HG03457 (cell line): Measurements from ENCODE around the gene SLCO2A1.

Experiments used
- ATAC-seq: cut with Tn5 transposase; IDR thresholded peaks from one replicate; pipeline ENCODE4 v1.9.1; 2021; ENCODE audit warnings: moderate number of reproducible peaks; ENCODE audit not compliant: unreplicated experiment

Gene SLCO2A1

DNA sequence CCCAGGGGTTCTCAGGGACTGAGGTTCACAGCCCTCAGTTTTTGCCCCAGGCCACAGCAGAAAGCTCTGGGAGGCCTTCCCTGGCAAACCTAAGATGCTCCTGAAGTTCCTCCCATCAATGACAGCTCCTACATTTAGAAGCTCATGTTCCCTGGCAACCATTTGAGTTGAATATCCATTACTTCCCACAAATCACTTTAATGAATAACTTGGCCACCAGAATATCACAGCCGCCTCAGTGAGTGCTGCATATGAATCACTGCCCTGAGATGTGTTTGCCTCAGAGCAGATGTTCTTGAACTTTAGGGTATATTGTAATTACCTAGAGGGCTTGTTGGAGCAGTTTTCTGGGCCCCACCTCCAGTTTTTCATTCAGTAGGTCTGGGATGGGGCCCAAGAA lies 27.4 kb downstream of the SLCO2A1 start:
- no peak for ATAC-seq

DNA sequence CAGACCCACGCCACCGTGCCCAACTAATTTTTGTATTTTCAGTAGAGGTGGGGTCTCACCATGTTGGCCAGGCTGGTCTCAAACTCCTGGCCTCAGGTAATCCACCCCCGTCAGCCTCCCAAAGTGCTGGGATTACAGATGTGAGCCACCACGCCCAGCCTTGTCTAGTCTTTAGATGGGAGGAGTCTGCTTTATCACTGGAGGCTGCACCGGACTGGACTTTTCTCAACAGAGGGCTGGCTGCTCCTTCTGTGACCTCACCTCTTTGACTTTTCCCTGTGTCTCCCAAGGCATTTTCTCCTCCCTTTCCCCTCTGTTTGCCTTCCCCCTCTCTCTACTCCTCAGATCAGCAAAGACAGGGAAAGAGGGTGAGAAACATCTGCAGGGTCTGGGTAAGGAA lies 28.5 kb downstream of the SLCO2A1 start:
- ATAC-seq: no peak

DNA sequence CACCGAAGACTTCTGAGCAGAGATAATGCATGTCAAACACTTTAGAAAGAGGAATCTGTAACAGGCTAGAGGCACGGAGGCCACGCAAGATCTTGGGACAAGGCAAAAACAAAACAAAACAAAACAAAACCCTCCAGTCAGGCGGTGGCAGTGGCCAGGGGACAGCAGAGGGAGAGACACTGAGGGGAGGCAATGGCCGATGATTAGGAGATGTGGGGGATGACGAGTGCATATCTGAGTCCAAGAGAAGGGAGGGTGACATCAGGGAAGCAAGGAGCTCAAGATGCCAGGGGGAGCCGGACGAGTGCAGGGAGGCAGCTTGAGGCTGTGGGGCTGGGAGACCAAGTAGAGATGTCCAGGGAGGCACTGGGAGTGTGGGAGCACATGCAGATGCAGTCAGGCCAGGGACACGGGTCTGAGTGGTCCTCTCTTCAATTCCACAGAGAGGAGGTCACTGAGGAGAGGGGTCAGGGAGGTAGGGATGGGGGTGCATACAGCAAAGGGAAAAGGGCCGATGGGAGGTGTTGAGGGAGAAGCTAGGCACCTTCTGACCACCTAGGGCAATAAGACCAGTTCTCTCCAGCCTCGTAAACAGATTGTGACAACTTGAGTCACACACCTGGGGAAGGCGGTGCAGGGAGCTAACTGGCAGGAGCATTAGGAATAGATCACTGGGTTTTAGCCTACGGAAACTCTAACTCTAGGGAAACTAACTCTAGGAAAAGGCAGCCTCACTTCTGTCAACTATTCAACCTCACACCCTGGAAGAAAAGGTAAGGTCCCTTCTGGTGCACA lies 29.6 kb downstream of the SLCO2A1 start:
- no peak for ATAC-seq

DNA sequence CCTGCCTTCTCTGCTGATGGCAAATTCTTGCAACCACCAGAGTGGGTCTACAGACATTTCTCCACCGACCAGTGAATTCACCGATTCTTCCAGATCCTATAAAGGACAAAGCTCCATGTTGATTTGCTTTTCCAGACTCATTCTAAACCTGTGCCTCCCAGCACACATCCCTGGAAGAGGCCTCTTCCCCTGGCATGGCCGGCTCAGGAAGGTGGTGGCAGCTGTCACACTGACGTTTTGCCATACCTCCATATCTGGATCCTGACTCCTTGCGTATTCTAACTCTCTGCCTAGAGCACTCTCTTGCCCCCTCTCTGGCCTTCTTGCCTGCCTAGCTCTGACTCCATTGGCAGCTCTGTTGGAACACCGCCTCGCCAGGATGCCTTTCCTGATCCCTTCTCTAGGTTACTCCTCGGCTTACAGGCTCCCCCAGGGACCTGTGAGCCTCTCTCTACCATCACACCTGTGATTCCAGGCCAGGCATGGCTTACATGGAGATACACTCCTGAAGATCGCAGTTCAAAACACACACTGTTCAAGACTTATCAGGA lies 31.0 kb downstream of the SLCO2A1 start:
- no peak for ATAC-seq

DNA sequence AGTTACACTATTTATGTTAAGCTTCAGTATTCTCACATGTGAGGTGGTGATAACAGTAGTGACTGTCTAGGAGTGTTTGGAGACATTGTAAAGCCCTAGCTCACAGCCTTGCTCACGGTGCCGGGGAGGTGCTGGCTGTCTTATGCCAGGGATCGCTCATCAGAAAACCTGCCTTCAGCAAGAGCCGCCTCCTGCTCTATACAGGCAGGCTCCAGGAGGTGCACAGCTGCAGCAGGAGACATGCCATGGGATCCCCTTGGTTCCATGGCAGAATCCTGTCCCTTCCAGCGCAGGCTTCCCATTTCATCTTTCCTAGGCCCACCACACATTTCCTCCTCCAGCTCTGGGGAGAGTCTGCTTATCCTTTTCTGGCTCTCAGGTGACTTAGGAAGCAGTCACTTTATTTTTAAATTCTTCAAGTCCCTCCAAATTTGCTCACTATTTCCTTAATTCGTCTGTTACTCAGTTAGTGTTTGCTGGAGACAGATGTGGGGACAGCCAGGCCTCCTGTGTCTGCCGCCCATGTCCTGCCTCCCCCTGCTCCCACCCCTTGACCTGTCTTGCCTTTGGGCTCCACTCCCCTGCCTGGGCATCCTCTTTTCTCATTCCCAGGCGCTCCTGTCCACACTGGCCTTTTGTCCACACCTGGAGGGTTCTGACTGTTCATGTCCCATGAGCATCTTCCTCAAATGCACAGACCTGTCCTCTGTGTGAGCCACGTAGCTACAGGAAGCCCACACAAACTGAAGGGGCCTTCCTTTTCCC lies 31.7 kb downstream of the SLCO2A1 start:
- no peak for ATAC-seq

DNA sequence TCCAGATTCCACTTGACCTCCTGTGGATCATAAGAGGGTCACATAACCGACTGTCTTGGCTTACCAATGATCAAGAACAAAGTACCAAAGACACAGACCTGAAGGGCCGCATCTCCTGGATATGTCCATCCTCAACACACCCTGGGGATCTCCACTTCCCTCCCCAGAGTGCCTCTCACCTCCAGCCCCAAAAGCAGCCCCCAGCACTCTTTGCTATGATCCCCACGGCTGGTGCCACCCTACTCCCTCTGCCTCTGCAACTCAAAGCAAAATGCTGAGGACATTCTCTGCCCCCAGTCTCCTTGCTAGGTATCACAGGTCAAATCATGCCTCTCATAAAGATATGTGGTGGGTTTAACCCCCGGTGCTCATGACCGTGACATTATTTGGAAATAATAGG lies 32.7 kb downstream of the SLCO2A1 start:
- ATAC-seq: no peak

DNA sequence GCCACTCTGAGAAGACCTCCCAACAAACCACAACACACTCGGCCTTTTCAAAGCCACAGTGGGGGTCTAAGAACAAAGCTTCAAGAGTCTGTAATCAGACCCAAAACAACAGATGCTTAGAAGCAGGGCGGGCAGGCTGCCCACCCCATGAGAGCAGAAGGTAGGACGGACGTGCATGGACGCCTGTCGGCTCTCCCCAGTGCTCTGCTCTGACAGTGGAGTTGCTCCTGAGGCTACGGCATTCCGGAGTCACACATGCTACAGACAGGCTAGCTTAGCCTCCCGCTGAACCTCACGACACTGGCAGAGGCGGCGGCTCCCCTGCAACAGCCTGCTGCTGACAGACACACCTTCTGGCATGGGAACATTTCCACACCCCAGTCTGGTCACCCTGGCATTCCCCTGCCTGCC lies 33.5 kb downstream of the SLCO2A1 start:
- no peak for ATAC-seq

DNA sequence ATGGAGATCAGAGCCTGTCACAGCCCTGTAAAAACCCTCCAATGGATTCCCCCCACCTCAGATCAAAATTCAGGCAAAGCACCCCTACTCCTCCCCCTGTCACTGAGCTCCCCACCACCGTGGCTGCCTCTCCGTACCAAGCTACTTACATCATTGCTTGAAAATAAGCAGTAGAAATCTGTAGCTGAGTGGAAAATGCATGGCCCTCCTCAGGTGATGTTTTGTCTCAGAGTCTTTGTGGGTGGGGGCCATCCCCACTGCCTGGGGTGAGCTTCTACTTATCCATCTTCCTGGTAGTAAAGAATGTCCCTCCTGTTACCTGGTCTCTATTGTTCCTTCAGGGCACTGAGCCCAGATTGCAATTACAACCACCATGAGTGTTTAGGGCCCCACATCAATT lies 34.5 kb downstream of the SLCO2A1 start:
- no peak for ATAC-seq

DNA sequence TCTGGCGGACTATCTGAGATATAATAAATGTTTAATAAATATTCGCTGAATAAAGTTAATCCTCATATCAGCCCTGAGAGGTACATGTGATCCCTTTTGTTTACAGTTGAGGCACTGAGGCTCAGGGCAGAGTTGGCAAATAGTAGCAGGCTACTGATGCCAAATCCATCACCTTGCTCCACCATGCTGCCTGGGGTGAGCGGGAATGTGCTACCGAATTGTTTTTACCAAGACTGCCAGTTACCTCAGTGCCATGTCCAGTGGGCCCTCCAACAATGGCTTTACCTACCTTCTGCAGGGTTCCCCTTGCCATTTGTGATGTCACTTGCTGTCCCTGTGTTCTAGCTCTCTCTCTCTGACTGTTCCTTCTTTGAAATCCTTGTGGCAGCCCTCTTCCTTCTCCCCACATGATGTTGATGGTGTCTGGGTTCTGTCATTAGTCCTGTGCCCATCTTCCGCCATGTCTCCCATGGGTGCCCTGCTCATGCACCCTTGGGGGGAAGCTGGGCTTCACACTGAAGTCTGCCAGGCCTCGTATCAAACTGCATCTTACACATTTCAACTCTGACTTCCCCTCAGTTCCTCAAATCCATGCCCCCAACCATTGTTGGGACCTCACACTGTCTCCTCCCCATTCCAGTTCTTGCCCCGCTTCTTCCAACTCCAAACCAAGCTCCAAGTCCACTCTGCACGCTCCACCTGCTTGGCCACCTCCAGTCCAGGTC lies 35.4 kb downstream of the SLCO2A1 start:
- ATAC-seq: no peak

DNA sequence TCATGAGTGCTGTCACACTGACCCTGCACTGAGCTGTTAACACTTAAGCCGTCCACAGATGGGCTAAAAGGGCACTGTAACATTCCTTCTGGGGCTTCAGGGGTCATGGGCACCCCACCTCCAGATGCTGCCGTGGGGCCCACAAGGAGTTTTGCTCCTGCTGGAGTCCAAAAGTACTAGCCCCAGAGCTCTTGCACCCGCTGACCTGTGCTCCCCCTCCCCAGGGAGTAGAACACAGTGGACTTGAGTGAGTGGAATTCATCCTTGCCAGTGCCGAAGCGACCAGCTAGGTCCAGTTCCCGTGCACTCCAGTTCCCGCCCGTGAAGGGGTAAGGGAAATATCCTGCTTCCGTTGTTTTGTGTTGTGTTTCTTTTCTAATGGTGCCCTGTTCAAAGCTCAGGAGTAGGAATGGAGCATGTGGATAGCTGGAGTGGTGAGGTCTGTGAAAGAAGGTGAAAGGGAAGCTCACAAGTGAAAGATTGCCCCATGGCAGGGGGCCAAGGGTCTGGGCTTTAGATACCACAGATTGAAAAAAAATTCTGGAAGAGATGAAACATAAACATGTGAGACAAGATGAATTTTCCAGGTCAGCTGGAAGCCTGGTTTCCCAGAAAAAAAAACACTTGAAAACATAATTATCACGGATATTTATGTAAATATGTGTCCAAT lies 36.6 kb downstream of the SLCO2A1 start:
- no peak for ATAC-seq

DNA sequence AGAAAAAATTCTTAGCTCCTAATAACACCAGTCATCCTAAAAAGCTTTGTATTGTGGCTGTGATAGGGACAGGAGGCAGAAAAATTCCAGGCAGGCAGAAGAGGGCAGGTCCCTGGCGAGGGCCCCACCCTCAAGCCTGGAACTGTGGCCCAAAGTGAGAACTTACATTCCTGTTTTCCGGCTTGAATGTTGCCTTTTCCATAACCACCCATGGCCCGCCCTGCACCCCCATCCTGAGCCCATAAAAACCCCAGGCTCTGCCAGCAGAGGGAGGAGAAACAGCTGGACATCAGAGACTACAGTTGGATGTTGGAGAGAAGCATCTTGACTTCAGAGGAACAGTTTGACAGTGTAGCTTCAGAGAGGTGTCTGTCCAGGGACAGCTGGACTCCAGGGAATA lies 37.3 kb downstream of the SLCO2A1 start:
- ATAC-seq: no peak

DNA sequence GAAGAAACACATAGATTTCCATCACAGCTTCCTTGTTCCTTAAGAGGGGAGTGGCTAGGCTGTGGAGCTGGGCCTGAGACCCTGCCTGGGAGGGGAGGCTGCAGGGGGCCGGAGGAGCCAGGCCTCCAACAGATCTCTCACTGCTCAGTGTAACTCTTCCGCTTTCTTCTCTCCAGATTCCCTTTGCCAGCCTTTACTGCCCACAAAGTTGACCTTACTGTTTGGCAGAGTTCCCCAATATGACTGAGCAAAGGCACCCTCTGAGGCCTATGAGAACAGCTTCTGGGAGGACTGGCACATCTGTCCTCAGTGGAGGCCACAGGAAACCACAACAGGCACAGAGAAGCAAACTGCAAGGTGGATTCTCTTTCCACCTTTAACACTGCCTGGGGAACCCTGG lies 38.1 kb downstream of the SLCO2A1 start:
- ATAC-seq: no peak

DNA sequence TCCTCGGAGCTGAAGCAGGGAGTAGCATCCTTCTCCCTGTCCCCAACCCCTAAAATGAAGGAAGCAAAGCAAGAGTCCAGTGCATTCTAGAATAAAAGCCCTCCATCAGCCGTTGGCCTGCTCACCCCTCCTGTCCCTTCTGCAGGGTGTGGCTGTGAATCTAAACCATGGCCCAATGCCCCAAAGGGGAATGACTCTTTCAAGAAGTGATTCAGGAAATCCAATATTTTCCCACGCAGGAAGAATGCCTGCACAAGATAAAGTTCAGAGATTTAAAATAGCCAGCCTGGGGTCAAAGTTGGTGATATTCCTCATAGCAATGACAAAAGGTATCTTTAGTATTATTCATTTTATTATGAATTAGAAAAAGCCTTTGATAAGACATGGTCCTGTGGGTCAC lies 38.5 kb downstream of the SLCO2A1 start:
- no peak for ATAC-seq

DNA sequence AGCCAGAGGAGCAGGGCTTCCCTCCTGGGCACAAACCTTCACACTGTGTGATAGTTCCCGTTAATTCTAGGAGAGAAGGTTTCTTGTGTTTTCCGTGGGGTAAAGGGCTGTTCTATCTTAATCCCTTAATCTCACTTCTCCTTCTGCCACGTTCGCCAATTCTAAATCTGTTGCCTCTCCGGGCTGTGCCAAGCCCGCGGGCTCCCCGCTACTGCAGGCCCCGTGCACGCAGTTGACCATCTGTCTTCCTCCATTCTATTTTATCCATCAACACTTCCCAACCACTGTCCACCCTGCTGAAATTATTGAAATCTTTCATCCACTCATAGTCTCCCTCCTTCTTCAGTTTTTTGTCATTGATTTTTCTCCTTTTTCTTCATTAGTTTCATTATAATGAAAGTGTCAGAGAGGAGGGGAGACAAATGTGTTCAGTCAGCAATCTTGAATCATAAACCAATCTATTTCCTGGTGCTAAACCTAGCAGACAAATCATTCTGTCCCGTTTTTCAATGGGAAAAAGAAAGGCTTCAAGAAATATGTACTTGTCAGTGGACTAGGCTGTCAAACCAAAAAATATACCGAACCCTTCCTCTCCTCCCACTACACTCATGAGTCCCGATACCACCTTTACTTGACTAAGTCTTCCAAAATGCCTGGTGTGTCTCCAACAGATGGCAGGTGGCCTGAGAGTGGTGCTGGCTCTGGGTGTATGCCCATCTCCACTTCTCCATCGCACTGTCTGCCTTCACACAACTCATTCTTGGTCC lies 39.6 kb downstream of the SLCO2A1 start:
- ATAC-seq: no peak

DNA sequence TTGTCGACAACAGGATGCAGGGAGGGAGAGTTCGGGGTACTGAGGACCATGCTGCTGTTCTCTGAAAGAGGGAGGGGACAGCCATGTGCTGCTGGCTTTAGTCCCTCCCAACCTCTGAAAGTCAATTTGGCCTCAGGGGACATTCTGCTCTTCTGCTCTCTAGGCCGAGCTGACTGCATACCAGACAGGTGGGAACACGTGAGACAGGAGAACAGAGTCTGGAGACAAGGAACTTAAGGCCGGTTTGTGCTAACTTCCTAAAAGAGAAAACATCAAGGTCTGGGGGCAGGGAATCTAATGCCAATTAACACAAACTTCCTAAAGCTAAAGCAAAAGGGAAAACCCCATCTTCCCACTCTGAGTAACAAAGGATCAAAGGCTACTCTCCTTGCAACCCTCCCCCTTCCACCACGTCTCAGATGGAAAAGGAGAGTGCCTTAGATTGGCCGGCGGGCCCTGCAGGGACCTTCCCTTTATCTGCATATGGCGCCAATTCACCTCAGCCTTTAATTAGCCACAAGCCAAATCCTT lies 41.0 kb downstream of the SLCO2A1 start:
- ATAC-seq: no peak

DNA sequence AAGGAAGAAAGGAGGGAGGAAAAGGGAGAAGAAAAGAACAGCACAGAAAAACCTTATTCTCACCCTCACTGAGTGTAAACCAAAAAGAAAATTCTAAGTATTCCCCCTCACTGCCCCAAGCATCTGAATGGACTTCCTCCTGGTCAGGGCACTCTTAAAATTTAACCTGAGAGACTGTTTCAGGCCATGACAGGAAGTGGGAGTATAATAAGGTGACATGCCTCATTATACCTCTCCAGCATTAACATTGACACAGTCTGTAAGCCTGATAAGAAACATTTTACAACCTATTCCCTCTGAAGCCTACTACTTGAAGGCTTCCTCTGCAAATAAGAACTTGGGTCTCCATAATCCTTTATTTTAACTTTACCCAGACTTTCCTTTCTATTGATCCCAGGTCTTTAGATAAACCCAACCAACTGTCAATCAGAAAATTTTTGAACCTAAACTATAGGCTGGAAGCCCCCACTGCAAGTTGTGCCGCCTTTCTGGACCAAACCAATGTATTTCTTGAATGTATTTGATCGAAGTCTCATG lies 41.7 kb downstream of the SLCO2A1 start:
- ATAC-seq: no peak

DNA sequence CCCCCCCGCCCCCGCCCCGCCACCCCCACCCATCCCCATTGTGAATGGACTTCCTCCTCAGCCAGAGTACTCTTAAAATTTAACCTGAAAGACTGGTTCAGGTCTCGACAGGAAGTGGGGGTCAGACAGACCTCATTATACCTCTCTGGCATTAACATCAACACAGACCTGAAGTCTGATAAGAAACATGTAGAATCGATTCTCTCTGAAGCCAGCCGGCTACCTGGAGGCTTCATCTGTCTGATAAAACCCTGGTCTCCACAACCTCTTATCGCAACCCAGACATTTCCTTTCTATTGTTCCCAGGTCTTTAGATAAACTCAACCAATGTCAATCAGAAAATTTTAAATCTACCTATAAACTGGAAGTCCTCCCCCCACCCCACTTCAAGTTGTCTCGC lies 42.6 kb downstream of the SLCO2A1 start:
- no peak for ATAC-seq

DNA sequence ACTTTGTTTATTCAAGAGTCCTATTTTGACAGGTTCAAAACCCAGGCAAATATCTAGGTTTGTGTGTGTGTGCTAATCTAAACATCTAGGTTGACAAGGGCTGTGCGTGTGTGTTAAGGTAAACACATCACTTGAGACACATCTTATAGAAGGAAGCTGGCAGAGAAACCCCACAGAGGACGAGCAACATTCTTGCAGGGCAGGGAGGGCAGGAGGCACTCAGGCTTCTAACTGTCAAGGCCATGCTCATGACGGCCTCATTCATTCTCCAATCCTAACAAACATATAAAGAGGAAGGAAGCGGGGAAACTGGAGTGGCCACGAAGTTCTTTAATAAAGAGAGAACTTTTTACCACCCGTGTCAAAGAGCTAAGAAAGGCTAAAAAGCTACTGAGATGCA lies 43.4 kb downstream of the SLCO2A1 start:
- ATAC-seq: no peak

DNA sequence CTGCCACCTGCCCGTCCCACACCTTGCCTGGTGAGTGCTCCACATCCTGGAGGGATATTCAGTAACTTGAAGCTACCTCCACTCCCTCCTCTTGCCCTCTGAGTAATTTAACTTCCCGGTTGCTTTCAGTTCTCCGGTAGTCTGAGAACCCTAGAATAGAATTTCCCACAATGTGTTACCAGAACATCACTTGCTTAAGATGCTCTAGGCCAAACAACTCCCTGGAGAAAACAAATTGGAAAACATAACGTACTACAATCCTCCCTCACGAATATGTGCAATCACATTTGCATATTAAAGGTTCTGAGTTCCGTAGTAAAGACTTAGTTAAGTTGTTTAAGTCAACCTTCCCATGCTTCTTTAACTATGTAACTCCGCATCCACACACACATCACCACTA lies 44.8 kb downstream of the SLCO2A1 start:
- ATAC-seq: no peak
